Activated naive CD8-positive, alpha-beta T cell treated with anti-CD3 and anti-CD28 coated beads for 36 hours (primary cell): Measurements from ENCODE around the gene LENG1. TPM values are rescaled to one million over a fixed set of nuclear protein-coding genes. Genes with fewer than 3 reads are reported as not detected.
A peak's percentile ranks its signal among the peaks of the same experiment; 100 is the strongest.
"Not testable (repeated sequence)": the region's sequence is repeated elsewhere in the genome, so short reads cannot be mapped to it uniquely, and the experiment has no call there.

ENCODE experiments used
- DNase-seq: peaks from one replicate; pipeline ENCODE4 v3.0.0; 2021
- H3K27ac Mint-ChIP-seq: one replicate; pipeline ENCODE4 v1.8.0; 2022; ENCODE audit warnings: mild to moderate bottlenecking, moderate library complexity, mixed read lengths
- H3K27me3 Mint-ChIP-seq: one replicate; pipeline ENCODE4 v1.8.0; 2022; ENCODE audit warnings: mild to moderate bottlenecking, mixed read lengths
- H3K36me3 Mint-ChIP-seq: one replicate; pipeline ENCODE4 v1.8.0; 2021; ENCODE audit warnings: mild to moderate bottlenecking, mixed read lengths
- H3K4me1 Mint-ChIP-seq: one replicate; pipeline ENCODE4 v1.8.0; 2021; ENCODE audit warnings: mixed read lengths
- H3K4me3 Mint-ChIP-seq: one replicate; pipeline ENCODE4 v1.8.0; 2022; ENCODE audit warnings: mild to moderate bottlenecking, moderate library complexity, mixed read lengths
- H3K9me3 Mint-ChIP-seq: one replicate; pipeline ENCODE4 v1.8.0; 2022; ENCODE audit warnings: mixed read lengths
- total RNA-seq, 2 experiments: library from RNA; stranded (reverse); gene quantifications; one replicate each; pipeline ENCODE4 v1.2.3, GENCODE V29; 2021

Gene LENG1
- total RNA-seq, 2 experiments from 2014 or later, result 3.2 to 4.1 TPM

DNA sequence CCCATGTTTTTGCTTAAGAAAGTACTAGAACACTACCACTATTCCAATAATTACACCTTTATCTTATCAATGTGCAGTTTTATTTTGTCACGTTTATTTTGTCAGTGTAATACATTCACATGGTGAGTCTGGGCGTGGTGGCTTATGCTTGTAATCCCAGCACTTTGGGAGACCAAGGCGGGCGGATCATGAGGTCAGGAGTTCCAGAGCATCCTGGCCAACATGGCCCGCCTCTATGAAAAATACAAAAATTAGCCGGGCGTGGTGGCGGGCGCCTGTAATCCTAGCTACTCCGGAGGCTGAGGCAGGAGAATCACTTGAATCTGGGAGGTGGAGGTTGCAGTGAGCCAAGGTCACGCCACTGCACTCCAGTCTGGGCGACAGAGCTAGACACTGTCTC is 34.9 kb upstream of the LENG1 start:
- not testable (repeated sequence) for DNase-seq, H3K27ac Mint-ChIP-seq, H3K27me3 Mint-ChIP-seq, H3K9me3 Mint-ChIP-seq, H3K4me3 Mint-ChIP-seq
- peaks cover 19% of the 10 kb centered on the region for H3K36me3 Mint-ChIP-seq
- H3K4me1 Mint-ChIP-seq, result peaks cover 15% of the 10 kb centered on the region

DNA sequence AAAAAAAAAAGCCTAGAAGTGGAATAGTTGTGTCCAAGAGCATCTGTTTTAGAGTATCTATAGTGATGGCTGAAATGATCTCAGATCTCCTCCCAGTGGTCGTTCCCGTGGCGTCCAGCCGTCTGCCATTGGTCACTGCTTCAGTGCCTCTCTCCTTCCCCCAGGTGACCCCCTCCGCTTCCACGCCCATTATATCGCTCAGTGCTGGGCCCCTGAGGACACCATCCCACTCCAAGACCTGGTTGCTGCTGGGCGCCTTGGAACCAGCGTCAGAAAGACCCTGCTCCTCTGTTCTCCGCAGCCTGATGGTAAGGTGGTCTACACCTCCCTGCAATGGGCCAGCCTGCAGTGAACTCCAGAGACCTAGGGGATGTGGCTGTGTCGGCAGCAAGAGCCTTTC is 33.5 kb upstream of the LENG1 start:
- Mint-ChIP-seq H3K36me3 (peaks cover 19% of the 10 kb centered on the region), H3K27me3 (no peaks in the 10 kb centered on the region), H3K9me3 (no peaks in the 10 kb centered on the region), H3K4me1 (peaks cover 15% of the 10 kb centered on the region), H3K4me3 (peak overlapping the region; percentile 40), H3K27ac (no peak overlapping the region)
- no peak for DNase-seq

DNA sequence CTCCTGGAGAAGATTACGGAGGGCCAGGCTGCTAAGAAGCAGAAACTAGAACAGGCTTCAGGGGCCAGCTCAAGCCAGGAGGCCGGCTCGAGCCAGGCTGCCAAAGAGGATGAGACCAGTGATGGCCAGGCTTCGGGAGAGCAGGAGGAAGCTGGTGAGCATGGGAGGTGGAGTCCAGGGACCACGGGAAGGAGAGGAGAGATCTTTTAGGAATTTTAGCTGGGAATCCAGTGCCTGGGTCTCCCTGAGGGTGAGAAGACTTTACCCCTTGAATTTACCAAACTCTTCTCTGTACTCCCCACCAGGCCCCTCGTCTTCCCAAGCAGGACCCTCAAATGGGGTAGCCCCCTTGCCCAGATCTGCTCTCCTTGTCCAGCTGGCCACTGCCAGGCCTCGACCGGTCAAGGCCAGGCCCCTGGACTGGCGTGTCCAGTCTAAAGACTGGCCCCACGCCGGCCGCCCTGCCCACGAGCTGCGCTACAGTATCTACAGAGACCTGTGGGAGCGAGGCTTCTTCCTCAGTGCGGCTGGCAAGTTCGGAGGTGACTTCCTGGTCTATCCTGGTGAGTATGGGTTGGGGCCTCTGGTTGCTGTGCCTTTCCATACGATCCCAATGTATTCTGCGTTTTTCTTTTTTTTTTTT is 32.4 kb upstream of the LENG1 start:
- peaks cover 21% of the 10 kb centered on the region for H3K36me3 Mint-ChIP-seq
- H3K4me3 Mint-ChIP-seq, result peak overlapping the region; percentile 87
- H3K27ac Mint-ChIP-seq, result peak overlapping the region; percentile 90
- peaks cover 23% of the 10 kb centered on the region for H3K4me1 Mint-ChIP-seq
- no peaks in the 10 kb centered on the region for H3K27me3 Mint-ChIP-seq
- no peak for DNase-seq
- no peaks in the 10 kb centered on the region for H3K9me3 Mint-ChIP-seq

DNA sequence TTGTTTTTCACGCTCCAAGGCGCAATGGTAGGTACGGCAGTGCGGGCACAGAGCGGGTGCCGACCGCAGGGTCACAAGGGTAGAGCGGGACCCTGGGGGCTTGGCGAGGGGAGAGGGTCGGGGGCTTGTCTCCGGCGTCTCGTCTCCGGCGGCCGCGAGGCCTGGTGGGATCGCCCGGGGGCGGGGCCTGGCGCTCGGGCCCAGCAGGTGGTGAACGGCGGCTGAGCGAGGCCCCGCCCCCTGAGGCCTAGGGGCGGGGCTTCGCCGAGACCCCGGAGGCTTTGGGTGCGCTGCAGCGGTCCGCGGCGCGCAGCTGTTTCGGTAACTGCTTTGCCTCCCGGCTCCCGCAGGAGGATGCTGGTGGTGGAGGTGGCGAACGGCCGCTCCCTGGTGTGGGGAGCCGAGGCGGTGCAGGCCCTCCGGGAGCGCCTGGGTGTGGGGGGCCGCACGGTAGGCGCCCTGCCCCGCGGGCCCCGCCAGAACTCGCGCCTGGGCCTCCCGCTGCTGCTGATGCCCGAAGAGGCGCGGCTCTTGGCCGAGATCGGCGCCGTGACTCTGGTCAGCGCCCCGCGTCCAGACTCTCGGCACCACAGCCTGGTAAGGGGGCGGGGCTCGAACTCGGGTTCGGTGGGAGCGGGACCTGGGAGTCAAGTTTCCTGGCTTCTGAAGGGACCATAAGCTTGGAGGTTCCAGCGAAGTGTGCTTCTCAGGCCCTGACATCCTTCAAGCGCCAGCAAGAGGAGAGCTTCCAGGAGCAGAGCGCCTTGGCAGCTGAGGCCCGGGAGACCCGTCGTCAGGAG is 31.7 kb upstream of the LENG1 start, which contains the start of gene TSEN34:
TSS of gene TSEN34 (plus strand) at position 298 of the 800 bp plus-strand sequence. CDS start at position 355, 57 bp downstream.
- peak; percentile 93 for DNase-seq
- Mint-ChIP-seq H3K4me3 (peak within 1 kb of the TSS; percentile 87), H3K27me3 (no peaks in the 10 kb centered on the region), H3K4me1 (peaks cover 23% of the 10 kb centered on the region), H3K36me3 (peaks cover 25% of the 10 kb centered on the region), H3K27ac (peak within 1 kb of the TSS; percentile 98), H3K9me3 (no peaks in the 10 kb centered on the region)

DNA sequence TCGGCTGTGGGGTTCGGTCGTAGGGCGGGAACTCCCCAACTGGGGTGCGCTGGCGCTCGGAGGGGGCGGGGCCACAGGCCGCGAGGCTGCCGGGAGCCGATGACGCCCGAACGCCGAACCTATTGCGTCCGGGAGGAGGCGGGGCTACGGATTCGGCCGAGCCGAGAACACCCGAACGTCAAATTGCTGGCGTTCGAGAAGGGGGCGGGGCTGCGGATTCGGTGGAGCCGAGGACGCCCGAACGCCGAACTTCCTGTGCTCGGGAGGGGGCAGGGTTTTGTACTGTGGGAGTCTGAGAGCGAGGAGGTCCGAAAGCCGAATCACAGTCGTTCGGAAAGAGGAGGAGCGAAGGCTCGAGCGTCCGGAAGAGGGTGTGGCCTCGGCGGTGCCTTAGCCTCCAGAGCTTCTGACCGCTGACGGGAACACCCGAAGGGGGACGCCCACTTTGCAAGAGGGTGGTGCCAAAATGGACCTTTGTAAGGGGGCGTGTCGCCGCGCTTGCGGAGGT is 31.0 kb upstream of the LENG1 start:
- DNase-seq, result peak; percentile 100
- Mint-ChIP-seq H3K27me3 (no peaks in the 10 kb centered on the region), H3K36me3 (peaks cover 25% of the 10 kb centered on the region), H3K27ac (peak overlapping the region; percentile 98), H3K4me3 (peak overlapping the region; percentile 87), H3K4me1 (peaks cover 23% of the 10 kb centered on the region), H3K9me3 (no peaks in the 10 kb centered on the region)

DNA sequence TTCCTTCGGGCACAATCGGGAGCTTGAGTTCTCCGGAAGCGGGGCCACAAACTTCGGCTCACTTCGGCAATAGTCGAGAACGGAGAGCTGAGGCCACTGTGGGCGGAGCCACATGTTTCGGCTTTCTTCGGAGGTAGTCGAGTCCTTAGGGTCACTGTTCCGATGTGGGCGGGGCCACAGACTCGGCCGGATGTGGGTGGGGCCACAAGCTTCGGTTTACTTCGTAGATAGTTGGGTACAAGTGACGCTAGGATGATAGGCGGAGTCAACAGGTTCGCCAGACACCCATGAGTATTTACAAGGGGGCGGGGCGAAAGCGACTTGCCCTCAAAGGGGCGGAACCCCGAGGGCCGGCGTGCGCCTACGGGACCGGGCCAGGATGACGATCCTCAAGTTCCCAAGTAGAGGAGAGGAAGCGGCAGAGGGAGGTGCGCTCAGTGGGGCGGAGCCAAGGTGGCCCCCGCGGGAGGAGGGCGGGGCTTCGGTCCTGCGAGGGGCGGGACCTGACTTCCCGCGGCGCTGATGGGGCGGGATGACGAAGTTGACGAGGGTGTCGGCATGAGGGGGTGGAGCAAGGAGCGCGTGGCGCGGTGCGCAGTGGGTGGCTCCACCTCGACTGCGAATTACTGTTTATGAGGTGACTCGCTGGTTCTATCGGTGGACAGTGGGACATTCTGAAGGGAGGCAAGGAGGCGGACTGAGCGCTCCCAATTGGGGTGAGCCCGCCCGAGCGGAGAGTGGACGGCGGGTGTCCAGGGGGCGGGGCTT is 30.4 kb upstream of the LENG1 start:
- H3K4me1 Mint-ChIP-seq, result peaks cover 22% of the 10 kb centered on the region
- H3K9me3 Mint-ChIP-seq, result no peaks in the 10 kb centered on the region
- peak overlapping the region; percentile 98 for H3K27ac Mint-ChIP-seq
- peaks cover 22% of the 10 kb centered on the region for H3K36me3 Mint-ChIP-seq
- H3K27me3 Mint-ChIP-seq, result no peaks in the 10 kb centered on the region
- DNase-seq, result peak; percentile 100
- H3K4me3 Mint-ChIP-seq, result peak overlapping the region; percentile 87

DNA sequence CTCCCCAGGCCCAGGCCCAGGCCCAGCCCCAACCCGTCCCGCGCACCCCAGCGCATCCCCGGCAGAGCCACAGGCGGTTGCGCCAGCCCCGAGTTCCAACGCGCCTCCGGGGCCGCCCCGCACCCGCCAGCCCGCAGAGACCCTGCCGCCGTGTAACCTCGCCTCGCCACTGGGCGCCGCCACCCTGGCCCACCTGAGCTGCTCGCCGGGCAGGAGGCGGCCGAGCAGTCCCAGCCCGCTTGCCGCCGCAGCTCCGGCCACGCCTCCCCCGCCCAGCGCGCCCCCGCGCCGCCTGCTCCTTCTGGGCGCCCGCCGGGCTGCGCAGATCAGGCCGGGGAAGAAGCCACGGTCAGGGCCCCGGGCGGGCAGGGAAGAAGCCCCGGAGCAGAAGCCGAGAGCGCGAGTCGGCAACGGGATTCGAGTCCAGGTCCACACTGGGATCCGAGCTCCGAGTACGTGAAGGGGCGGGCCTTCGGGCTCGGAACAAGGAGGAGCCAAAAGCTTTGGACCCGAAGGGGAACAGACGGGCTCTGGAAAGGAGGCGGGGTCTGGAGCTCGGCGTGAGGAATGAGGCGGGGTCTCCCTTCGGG is 29.7 kb upstream of the LENG1 start, which contains the start of gene MBOAT7:
TSS of gene MBOAT7 (minus strand) at position 436 of the 590 bp plus-strand sequence. CDS start 1,072 bp downstream, outside the sequence.
- H3K9me3 Mint-ChIP-seq, result no peaks in the 10 kb centered on the region
- peaks cover 22% of the 10 kb centered on the region for H3K4me1 Mint-ChIP-seq
- H3K36me3 Mint-ChIP-seq, result peaks cover 21% of the 10 kb centered on the region
- H3K4me3 Mint-ChIP-seq, result peak within 1 kb of the TSS; percentile 87
- H3K27ac Mint-ChIP-seq, result peak within 1 kb of the TSS; percentile 98
- DNase-seq, result no peak
- no peaks in the 10 kb centered on the region for H3K27me3 Mint-ChIP-seq

DNA sequence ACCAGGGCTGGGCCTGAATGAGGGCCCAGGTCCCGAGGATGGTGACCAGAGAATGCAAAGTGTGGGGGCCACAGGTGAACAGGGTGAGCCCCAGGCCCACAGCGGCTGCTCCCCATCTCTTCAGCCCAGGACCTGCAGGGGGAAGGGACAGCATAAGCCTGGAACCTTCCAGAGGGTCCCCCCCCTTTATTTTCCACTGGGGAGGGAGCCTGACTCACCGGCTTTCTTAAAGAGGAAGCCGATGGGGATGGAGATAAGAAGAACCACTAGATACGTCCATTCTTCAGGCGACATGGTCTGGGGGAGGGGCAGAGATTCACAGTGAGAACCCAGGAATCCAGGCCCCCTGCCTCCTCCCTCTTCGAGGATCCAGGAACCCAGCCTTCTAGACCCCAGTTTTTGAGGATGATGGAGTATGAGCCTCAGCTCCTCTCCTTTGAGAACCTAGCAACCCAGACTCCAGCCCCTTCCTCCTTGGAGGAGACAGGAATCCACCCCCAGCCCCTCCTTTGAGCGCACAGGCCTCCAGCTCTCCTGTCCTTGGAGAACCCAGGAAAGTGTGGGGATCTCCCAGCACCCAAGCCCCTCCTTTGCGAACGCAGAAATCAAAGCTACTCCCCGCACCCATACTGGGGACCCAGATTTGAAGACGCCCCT is 28.8 kb upstream of the LENG1 start:
- peak overlapping the region; percentile 87 for H3K4me3 Mint-ChIP-seq
- H3K36me3 Mint-ChIP-seq, result peaks cover 25% of the 10 kb centered on the region
- H3K27ac Mint-ChIP-seq, result peak overlapping the region; percentile 86
- H3K27me3 Mint-ChIP-seq, result no peaks in the 10 kb centered on the region
- peaks cover 20% of the 10 kb centered on the region for H3K4me1 Mint-ChIP-seq
- peak; percentile 42 for DNase-seq
- H3K9me3 Mint-ChIP-seq, result no peaks in the 10 kb centered on the region

DNA sequence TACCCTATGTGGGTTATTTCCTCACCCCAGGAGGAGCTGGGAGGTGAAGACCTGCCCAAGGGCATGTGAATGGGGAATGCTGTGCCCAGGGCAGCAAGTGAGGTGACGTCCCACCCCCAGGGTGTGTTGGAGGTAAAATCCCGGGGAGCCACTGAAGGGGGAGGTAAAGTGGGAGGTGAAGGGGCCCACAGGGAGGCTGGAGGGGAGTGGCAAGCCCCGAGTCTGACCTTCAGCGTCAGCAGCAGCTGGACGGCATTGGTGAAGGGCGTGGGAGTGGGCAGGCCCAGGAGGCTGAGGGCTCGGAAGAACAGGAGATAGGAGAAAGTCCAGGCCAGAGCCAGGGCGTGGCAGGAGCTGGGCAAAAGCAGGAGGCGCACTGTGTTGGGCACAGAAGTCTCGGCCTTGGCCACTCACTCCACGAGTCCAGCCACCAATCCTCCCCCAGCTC is 27.4 kb upstream of the LENG1 start:
- no peak for DNase-seq
- Mint-ChIP-seq H3K36me3 (peaks cover 15% of the 10 kb centered on the region), H3K4me1 (peaks cover 9% of the 10 kb centered on the region), H3K9me3 (no peaks in the 10 kb centered on the region), H3K27me3 (no peaks in the 10 kb centered on the region), H3K4me3 (peak overlapping the region; percentile 87), H3K27ac (no peak overlapping the region)

DNA sequence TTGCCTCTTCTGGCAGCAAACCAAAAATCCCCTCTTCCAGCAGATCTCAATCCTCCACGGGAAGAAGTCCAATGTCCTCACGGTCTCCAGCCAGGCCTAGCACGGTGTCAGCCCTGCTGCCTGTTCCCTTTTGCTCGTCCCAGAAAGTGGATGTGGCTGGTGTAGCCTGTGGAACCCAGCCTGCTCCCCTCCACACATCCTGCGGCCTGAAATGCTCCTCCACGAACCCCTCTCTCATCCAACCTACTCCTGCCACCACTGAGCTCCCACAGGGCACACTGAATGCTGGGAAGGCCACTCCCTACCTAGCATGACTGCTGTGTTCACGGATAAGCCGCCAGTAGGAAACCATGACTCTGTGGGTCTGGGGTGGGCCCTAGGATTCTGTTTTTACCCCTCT is 26.8 kb upstream of the LENG1 start:
- no peak for DNase-seq
- Mint-ChIP-seq H3K36me3 (peaks cover 15% of the 10 kb centered on the region), H3K27ac (no peak overlapping the region), H3K9me3 (no peaks in the 10 kb centered on the region), H3K27me3 (no peaks in the 10 kb centered on the region), H3K4me3 (no peak overlapping the region), H3K4me1 (peaks cover 9% of the 10 kb centered on the region)

DNA sequence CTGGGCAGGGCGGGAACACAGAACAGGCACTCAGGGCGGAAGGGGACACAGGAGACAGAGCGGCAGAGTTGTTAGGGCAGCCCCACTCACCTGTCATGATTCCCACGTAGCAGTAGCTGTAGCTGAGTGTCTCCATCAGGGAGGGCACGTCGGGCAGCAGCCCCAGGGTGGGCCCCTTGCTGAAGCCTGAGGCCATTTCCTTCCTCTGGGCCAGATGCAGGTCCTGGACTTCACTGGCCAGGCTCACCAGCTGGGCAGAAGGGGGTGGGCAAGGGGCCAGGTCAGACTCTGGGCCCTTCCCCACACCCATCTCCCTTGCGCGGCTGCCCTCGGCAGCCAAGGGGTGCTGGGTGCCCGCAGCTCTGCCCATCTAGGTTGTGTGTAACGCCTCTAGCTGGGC is 23.9 kb upstream of the LENG1 start:
- Mint-ChIP-seq H3K36me3 (peaks cover 20% of the 10 kb centered on the region), H3K9me3 (no peaks in the 10 kb centered on the region), H3K4me1 (peaks cover 9% of the 10 kb centered on the region), H3K27me3 (no peaks in the 10 kb centered on the region), H3K27ac (no peak overlapping the region), H3K4me3 (no peak overlapping the region)
- DNase-seq, result no peak

DNA sequence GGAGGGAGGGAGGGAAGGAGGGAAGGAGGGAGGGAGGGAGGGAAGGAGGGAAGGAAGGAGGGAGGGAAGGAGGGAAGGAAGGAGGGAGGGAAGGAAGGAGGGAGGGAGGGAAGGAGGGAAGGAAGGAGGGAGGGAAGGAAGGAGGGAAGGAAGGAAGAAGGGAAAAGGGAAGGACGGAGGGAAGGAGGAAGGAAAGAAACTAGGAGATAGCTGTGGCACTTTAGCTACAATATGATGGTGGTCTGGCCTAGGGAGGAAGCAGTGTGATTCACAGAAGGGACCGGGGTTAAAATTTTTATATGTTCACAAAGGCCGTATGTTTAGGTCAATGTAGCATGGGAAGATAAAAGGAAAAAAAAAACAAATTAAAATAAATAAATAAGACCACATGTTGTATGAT is 22.4 kb upstream of the LENG1 start:
- H3K4me3 Mint-ChIP-seq, H3K9me3 Mint-ChIP-seq, H3K4me1 Mint-ChIP-seq, H3K27ac Mint-ChIP-seq, H3K27me3 Mint-ChIP-seq, DNase-seq: not testable (repeated sequence)
- H3K36me3 Mint-ChIP-seq, result peaks cover 22% of the 10 kb centered on the region

DNA sequence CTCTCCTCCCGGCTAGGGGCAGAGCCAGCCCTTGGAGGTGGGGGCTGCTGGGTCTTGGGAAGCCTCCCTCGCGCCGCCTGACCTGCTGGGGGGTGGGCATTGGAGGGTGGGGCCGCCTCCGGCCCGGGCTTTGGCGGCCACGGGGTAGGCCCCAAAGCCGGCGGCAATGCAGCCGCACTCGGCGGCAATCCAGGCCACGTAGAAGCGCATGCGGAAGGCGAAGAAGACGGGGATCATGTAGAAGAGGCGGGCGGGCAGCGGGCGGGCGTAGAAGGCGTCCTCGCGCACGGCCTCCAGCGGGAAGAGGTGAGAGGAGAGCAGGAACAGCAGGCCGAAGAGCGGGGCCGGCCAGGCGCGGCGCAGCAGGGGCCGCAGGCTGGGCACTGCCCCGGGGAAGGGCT is 21.2 kb upstream of the LENG1 start:
- Mint-ChIP-seq H3K4me1 (no peaks in the 10 kb centered on the region), H3K27ac (no peak overlapping the region), H3K36me3 (peaks cover 17% of the 10 kb centered on the region), H3K9me3 (no peaks in the 10 kb centered on the region), H3K4me3 (no peak overlapping the region), H3K27me3 (no peaks in the 10 kb centered on the region)
- no peak for DNase-seq

DNA sequence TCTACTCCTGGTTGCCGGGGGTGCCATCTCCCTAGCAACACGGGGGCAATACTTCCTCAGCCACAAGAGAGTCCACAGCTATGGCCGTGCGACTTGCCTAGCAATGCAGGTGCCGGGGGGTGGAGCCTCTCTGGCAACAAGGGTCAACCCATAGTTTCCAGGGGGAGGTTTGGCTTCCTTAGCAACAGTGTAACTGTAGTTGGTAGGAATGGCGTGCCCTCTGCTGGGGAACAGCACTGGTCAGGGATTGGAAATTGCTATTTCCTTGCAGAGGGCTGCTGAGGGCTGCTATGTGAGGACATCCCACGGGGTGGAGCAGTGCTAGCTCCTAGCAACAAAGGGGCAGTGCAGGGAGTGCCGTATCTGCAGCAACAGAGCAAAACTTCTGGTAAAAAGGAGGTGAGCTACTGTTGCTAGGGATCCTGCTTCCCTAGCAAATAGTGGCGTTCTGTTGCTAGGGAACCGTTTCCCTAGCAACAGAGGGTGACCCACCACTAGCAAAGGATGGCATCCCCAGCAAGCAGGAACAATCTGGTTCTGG is 20.5 kb upstream of the LENG1 start:
- Mint-ChIP-seq H3K9me3 (no peaks in the 10 kb centered on the region), H3K27ac (no peak overlapping the region), H3K4me1 (no peaks in the 10 kb centered on the region), H3K4me3 (no peak overlapping the region), H3K36me3 (peaks cover 24% of the 10 kb centered on the region), H3K27me3 (no peaks in the 10 kb centered on the region)
- no peak for DNase-seq
